IMR-90 (cell line): ENCODE data around the gene CCL28. TPM values are rescaled to one million over a fixed set of nuclear protein-coding genes. Genes with fewer than 3 reads are reported as not detected.

Experiments
- ATAC-seq: fragments of 200-7000 bp; cut with Tn5 transposase; 2 replicates; pipeline ENCODE4 v1.9.1; 2020; ENCODE audit warnings: low read depth, mild to moderate bottlenecking, moderate library complexity
- BruUV-seq: library from RNA; stranded (reverse); fragments of 400-500 nt; replicated peaks from 2 replicates; lab custom pipeline; 2021; lab: Mats Ljungman, UMichigan
- CTCF ChIA-PET: fragments of 300-600 bp; formaldehyde crosslinking; extraction: SDS; loops from one replicate; lab custom pipeline; 2021; ENCODE audit warnings: antibody characterized with exemption; lab: Yijun Ruan, JAX
- POLR2A ChIA-PET: fragments of 300-600 bp; sonication (Branson Sonifier 250); formaldehyde crosslinking; loops from one replicate; lab custom pipeline; 2022; ENCODE audit warnings: antibody characterized with exemption; ENCODE audit not compliant: unreplicated experiment; lab: Charles Lee
- DNase-seq: peaks from one replicate; pipeline ENCODE4 v3.0.0; 2013
- H2AFZ ChIP-seq: replicated peaks from 2 replicates; pipeline ENCODE3; 2013; ENCODE audit warnings: low read length, mild to moderate bottlenecking; ENCODE audit not compliant: poor library complexity
- H2AK5ac ChIP-seq: 2 replicates; pipeline ENCODE4 v1.6.1; 2013; ENCODE audit warnings: low read depth, low read length, inconsistent platforms
- H2AK9ac ChIP-seq: replicated peaks from 2 replicates; pipeline ENCODE3; 2013; ENCODE audit warnings: mild to moderate bottlenecking, low read depth, low read length, moderate library complexity; ENCODE audit not compliant: poor library complexity
- H2BK120ac ChIP-seq: 2 replicates; pipeline ENCODE4 v1.6.1; 2013; ENCODE audit warnings: low read depth, low read length, inconsistent platforms
- H2BK15ac ChIP-seq: 3 replicates; pipeline ENCODE4 v1.6.1; 2013; ENCODE audit warnings: low read depth, low read length, inconsistent platforms
- H2BK20ac ChIP-seq: 2 replicates; pipeline ENCODE4 v1.6.1; 2013; ENCODE audit warnings: low read depth, mild to moderate bottlenecking, inconsistent platforms, low read length, moderate library complexity
- H2BK5ac ChIP-seq: 2 replicates; pipeline ENCODE4 v1.6.1; 2013; ENCODE audit warnings: mild to moderate bottlenecking, low read depth, low read length, inconsistent platforms; ENCODE audit not compliant: poor library complexity, severe bottlenecking
- H3K14ac ChIP-seq: replicated peaks from 2 replicates; pipeline ENCODE4 v1.6.1; 2013; ENCODE audit warnings: low read depth, low read length, inconsistent platforms
- H3K18ac ChIP-seq: 2 replicates; pipeline ENCODE4 v1.6.1; 2013; ENCODE audit warnings: low read depth, low read length, control low read depth
- H3K23ac ChIP-seq: 2 replicates; pipeline ENCODE4 v1.6.1; 2013; ENCODE audit warnings: low read depth, low read length, inconsistent platforms
- H3K27ac ChIP-seq: 2 replicates; pipeline ENCODE4 v1.5.1; 2013; ENCODE audit warnings: mild to moderate bottlenecking, control low read depth, low read length; ENCODE audit not compliant: insufficient read depth
- H3K27me3 ChIP-seq: 2 replicates; pipeline ENCODE4 v1.6.1; 2013; ENCODE audit warnings: low read length; ENCODE audit not compliant: control insufficient read depth, insufficient read depth
- H3K36me3 ChIP-seq: 2 replicates; pipeline ENCODE4 v1.6.1; 2013; ENCODE audit warnings: low read length, mixed read lengths; ENCODE audit not compliant: control insufficient read depth, insufficient read depth
- H3K4ac ChIP-seq: 2 replicates; pipeline ENCODE4 v1.6.1; 2013; ENCODE audit warnings: low read depth, low read length, inconsistent platforms
- H3K4me1 ChIP-seq: 2 replicates; pipeline ENCODE4 v1.6.1; 2013; ENCODE audit warnings: low read length, mixed read lengths; ENCODE audit not compliant: control insufficient read depth, insufficient read depth
- H3K4me2 ChIP-seq: 2 replicates; pipeline ENCODE4 v1.6.1; 2013; ENCODE audit warnings: low read depth, mild to moderate bottlenecking, control low read depth, low read length, moderate library complexity
- H3K4me3 ChIP-seq: 2 replicates; pipeline ENCODE4 v1.5.1; 2013; ENCODE audit warnings: low read depth, mild to moderate bottlenecking, control low read depth, low read length, moderate library complexity; ENCODE audit not compliant: insufficient read depth
- H3K56ac ChIP-seq: 2 replicates; pipeline ENCODE4 v1.6.1; 2013; ENCODE audit warnings: low read length, inconsistent platforms; ENCODE audit not compliant: insufficient read depth; ENCODE audit errors: extremely low read depth
- H3K79me1 ChIP-seq, 2 experiments: 2 replicates each; pipeline ENCODE4 v1.6.1; 2013; ENCODE audit warnings: low read length in 2 of 2, inconsistent platforms in 1 of 2, low read depth in 1 of 2
- H3K9ac ChIP-seq: 2 replicates; pipeline ENCODE4 v1.6.1; 2013; ENCODE audit warnings: low read depth, low read length, control low read depth
- H3K9me1 ChIP-seq: 2 replicates; pipeline ENCODE4 v1.6.1; 2013; ENCODE audit warnings: low read length, inconsistent platforms; ENCODE audit not compliant: insufficient read depth
- H3K9me3 ChIP-seq: 2 replicates; pipeline ENCODE4 v1.6.1; 2013; ENCODE audit warnings: low read length; ENCODE audit not compliant: control insufficient read depth, insufficient read depth
- H4K20me1 ChIP-seq: 2 replicates; pipeline ENCODE4 v1.6.1; 2013; ENCODE audit warnings: low read length, inconsistent platforms; ENCODE audit not compliant: insufficient read depth
- H4K5ac ChIP-seq: 2 replicates; pipeline ENCODE4 v1.6.1; 2013; ENCODE audit warnings: mild to moderate bottlenecking, low read depth, low read length, control low read depth
- H4K8ac ChIP-seq, 2 experiments: 2 replicates each; pipeline ENCODE4 v1.6.1; 2013; ENCODE audit warnings: low read depth in 2 of 2, low read length in 2 of 2, control low read depth in 1 of 2, inconsistent platforms in 1 of 2
- H4K91ac ChIP-seq: 2 replicates; pipeline ENCODE4 v1.6.1; 2013; ENCODE audit warnings: low read depth, low read length, inconsistent platforms; ENCODE audit not compliant: insufficient read depth
- BHLHE40 ChIP-seq: fragments of 150-350 bp; IDR thresholded peaks from 2 replicates; pipeline ENCODE4 v1.6.1; 2016; ENCODE audit warnings: mild to moderate bottlenecking, low read depth, low read length
- CTCF ChIP-seq: conservative IDR thresholded peaks from 2 replicates; pipeline ENCODE4 v1.5.1; 2012; ENCODE audit warnings: mild to moderate bottlenecking, low read depth, low read length, improper control_type of control experiment
- MAFK ChIP-seq: IDR thresholded peaks from 2 replicates; pipeline ENCODE4 v1.6.1; 2012; ENCODE audit warnings: low read depth, low read length, improper control_type of control experiment
- MAZ ChIP-seq: IDR thresholded peaks from 2 replicates; pipeline ENCODE4 v1.6.1; 2012; ENCODE audit warnings: low read depth, mild to moderate bottlenecking, low read length, improper control_type of control experiment, moderate library complexity, borderline replicate concordance
- MXI1 ChIP-seq: IDR thresholded peaks from 2 replicates; pipeline ENCODE4 v1.6.1; 2012; ENCODE audit warnings: low read depth, mild to moderate bottlenecking, low read length, moderate library complexity, borderline replicate concordance
- NFE2L2 ChIP-seq: fragments of 150-350 bp; IDR thresholded peaks from 2 replicates; pipeline ENCODE4 v1.6.1; 2016; ENCODE audit warnings: low read depth, mild to moderate bottlenecking, low read length
- RFX5 ChIP-seq: IDR thresholded peaks from 2 replicates; pipeline ENCODE4 v1.8.0; 2012; ENCODE audit warnings: low read depth, mild to moderate bottlenecking, low read length, moderate library complexity
- SMC3 ChIP-seq: fragments of 150-350 bp; IDR thresholded peaks from 2 replicates; pipeline ENCODE4 v1.6.1; 2016; ENCODE audit warnings: low read depth, mild to moderate bottlenecking, antibody characterized with exemption, low read length, moderate library complexity
- USF2 ChIP-seq: fragments of 150-350 bp; IDR thresholded peaks from 2 replicates; pipeline ENCODE4 v1.6.1; 2017; ENCODE audit warnings: mild to moderate bottlenecking, antibody characterized with exemption, low read length, low read depth
- WGBS, 2 experiments: methylation state at CpG; one replicate each; pipeline versions ENCODE4 v1.1.5 to v1.1.7; 2013; ENCODE audit warnings: missing lambda C conversion rate in 2 of 2; ENCODE audit not compliant: insufficient read length in 1 of 2; ENCODE audit errors: extremely low coverage in 2 of 2; 5-methylcytosine and 5-hydroxymethylcytosine counted together
- dilution Hi-C: fragments of 300-500 bp; cut with HindIII; formaldehyde crosslinking; loops from one replicate; pipeline ENCODE4 v1.14.3; 2018; ENCODE audit warnings: low sequenced_read_pairs; ENCODE audit not compliant: unreplicated experiment
- in situ Hi-C: fragments of 300-500 bp; cut with MboI; formaldehyde crosslinking; loops from 3 replicates; pipeline ENCODE4 v1.14.3; 2019; ENCODE audit warnings: low sequenced_read_pairs, inconsistent platforms, mixed read lengths
- intact Hi-C: fragments of 100-400 bp; cut with micrococcal nuclease; formaldehyde crosslinking; loops from 2 replicates; pipeline ENCODE4 v1.10.0; 2022
- polyA plus RNA-seq, 3 experiments: library from polyadenylated mRNA; depleted of rRNA; stranded (reverse); fragments of >200 nt; gene quantifications; 2 replicates each; pipeline ENCODE4 v1.2.3, GENCODE V29; 2012; ENCODE audit warnings: low replicate concordance in 1 of 3
- total RNA-seq: library from RNA; depleted of rRNA; stranded (reverse); fragments of >200 nt; gene quantifications from 2 replicates; pipeline ENCODE4 v1.2.3, GENCODE V29; 2012

Gene CCL28
- total and polyA plus RNA-seq, 2 of the 4 experiments (the other 2 are of a cell fraction), result under 0.01 to 0.02 TPM

GRCh38 chr5:43362725-43363435 is 49.3 kb downstream of the CCL28 start:
- Histone ChIP-seq H3K9me3 (no peaks in the 10 kb centered on the region), H4K91ac (no peak overlapping the region), H4K20me1 (no peaks in the 10 kb centered on the region), H3K9me1 (no peaks in the 10 kb centered on the region), H3K79me1 (no peaks in the 10 kb centered on the region), H3K4me3 (no peak overlapping the region), H2BK20ac (no peak overlapping the region), H2AK9ac (no peak overlapping the region), H3K36me3 (no peaks in the 10 kb centered on the region), H2BK120ac (no peak overlapping the region), H3K4me1 (no peaks in the 10 kb centered on the region), H3K27me3 (no peaks in the 10 kb centered on the region), H2BK5ac (no peak overlapping the region), H3K4ac (no peak overlapping the region), H2AK5ac (no peak overlapping the region), H3K4me2 (no peak overlapping the region), H2BK15ac (no peak overlapping the region), H3K9ac (no peak overlapping the region), H3K14ac (no peak overlapping the region), H3K56ac (no peak overlapping the region), H3K18ac (no peak overlapping the region), H3K27ac (no peak overlapping the region), H3K23ac (no peak overlapping the region), H4K5ac (no peak overlapping the region), H4K8ac (no peak overlapping the region), H2AFZ (no peak overlapping the region)
- intact Hi-C loops (no loop called here), dilution Hi-C loops (no loop called here), in situ Hi-C loops (no loop called here)
- ChIA-PET POLR2A (no interaction called here), CTCF (no interaction called here)
- DNase-seq (no peak), ATAC-seq (no peak)
- 40% methylated on average over 1 of the region's 3 CpGs; no CpG with 5 or more reads in 1 of the 2 experiments for WGBS, 2 experiments
- BruUV-seq, result no TSS peak
- TF ChIP-seq BHLHE40 (no peak), RFX5 (no peak), CTCF (no peak), MXI1 (no peak), USF2 (no peak), MAFK (no peak), SMC3 (no peak), NFE2L2 (no peak), MAZ (no peak)
